HepG2 (cell line): Measurements from ENCODE around the gene NOX3.

Experiments
- ASH2L ChIP-seq: fragments of 300-600, 200-600 bp; sonication (generic); IDR thresholded peaks from 2 replicates; pipeline ENCODE4 v1.7.0; 2017; ENCODE audit warnings: low read depth, mild to moderate bottlenecking, moderate library complexity, mixed read lengths, low read length; ENCODE audit not compliant: insufficient read length
- CHD4 ChIP-seq: fragments of 200-600 bp; sonication (generic); IDR thresholded peaks from 2 replicates; pipeline ENCODE4 v1.7.0; 2017; ENCODE audit warnings: mild to moderate bottlenecking, low read length, borderline replicate concordance
- MIXL1 ChIP-seq: IDR thresholded peaks from 2 replicates; pipeline ENCODE4 v1.6.1; 2016
- TCF7L2 ChIP-seq: IDR thresholded peaks from 2 replicates; pipeline ENCODE4 v1.6.1; 2011; ENCODE audit warnings: mild to moderate bottlenecking, low read depth, low read length, moderate library complexity
- TF ChIP-seq, protein P1 (sequence below): sonication (generic); formaldehyde crosslinking; IDR thresholded peaks from 2 replicates; pipeline ENCODE4 v1.5.0; 2020; ENCODE audit warnings: mild to moderate bottlenecking, missing genetic modification reagents, moderate library complexity
- TF ChIP-seq, protein P2 (sequence below): sonication (generic); formaldehyde crosslinking; IDR thresholded peaks from 2 replicates; pipeline ENCODE4 v1.8.0; 2022; ENCODE audit warnings: missing genetic modification reagents, mild to moderate bottlenecking, moderate library complexity, borderline replicate concordance

- TF ChIP-seq CHD4 (no peak), ASH2L (no peak), MIXL1 (CRISPR knock-in tag) (no peak), TCF7L2 (no peak)
- TF ChIP-seq, protein P1, sequence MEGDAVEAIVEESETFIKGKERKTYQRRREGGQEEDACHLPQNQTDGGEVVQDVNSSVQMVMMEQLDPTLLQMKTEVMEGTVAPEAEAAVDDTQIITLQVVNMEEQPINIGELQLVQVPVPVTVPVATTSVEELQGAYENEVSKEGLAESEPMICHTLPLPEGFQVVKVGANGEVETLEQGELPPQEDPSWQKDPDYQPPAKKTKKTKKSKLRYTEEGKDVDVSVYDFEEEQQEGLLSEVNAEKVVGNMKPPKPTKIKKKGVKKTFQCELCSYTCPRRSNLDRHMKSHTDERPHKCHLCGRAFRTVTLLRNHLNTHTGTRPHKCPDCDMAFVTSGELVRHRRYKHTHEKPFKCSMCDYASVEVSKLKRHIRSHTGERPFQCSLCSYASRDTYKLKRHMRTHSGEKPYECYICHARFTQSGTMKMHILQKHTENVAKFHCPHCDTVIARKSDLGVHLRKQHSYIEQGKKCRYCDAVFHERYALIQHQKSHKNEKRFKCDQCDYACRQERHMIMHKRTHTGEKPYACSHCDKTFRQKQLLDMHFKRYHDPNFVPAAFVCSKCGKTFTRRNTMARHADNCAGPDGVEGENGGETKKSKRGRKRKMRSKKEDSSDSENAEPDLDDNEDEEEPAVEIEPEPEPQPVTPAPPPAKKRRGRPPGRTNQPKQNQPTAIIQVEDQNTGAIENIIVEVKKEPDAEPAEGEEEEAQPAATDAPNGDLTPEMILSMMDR (CRISPR knock-in tag): no peak
- TF ChIP-seq, protein P2, sequence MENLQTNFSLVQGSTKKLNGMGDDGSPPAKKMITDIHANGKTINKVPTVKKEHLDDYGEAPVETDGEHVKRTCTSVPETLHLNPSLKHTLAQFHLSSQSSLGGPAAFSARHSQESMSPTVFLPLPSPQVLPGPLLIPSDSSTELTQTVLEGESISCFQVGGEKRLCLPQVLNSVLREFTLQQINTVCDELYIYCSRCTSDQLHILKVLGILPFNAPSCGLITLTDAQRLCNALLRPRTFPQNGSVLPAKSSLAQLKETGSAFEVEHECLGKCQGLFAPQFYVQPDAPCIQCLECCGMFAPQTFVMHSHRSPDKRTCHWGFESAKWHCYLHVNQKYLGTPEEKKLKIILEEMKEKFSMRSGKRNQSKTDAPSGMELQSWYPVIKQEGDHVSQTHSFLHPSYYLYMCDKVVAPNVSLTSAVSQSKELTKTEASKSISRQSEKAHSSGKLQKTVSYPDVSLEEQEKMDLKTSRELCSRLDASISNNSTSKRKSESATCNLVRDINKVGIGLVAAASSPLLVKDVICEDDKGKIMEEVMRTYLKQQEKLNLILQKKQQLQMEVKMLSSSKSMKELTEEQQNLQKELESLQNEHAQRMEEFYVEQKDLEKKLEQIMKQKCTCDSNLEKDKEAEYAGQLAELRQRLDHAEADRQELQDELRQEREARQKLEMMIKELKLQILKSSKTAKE: no peak
These were observed 76.9 kb downstream of the NOX3 start for GRCh38 chr6:155378724-155379123.
